K562 (cell line): ENCODE data around the gene RAP1GAP2. TPM values are rescaled to one million over a fixed set of nuclear protein-coding genes. Genes with fewer than 3 reads are reported as not detected.

Experiments used
- ATAC-seq: fragments of 200-7000 bp; cut with Tn5 transposase; 3 replicates; pipeline ENCODE4 v1.9.1; 2020; ENCODE audit warnings: moderate library complexity
- BruUV-seq: library from RNA; stranded (reverse); fragments of 400-500 nt; replicated peaks from 2 replicates; lab custom pipeline; 2021; lab: Mats Ljungman, UMichigan
- CTCF ChIA-PET: fragments of 300-600 bp; formaldehyde crosslinking; extraction: SDS; loops from one replicate; lab custom pipeline; 2021; ENCODE audit warnings: low intra/inter-chr PET ratio; lab: Yijun Ruan, JAX
- POLR2A ChIA-PET: fragments of 300-600, 350-650 bp; sonication (Branson Sonifier 250); formaldehyde crosslinking; extraction: SDS; loops from one replicate; lab custom pipeline; 2021; ENCODE audit warnings: antibody characterized with exemption, inconsistent platforms; lab: Yijun Ruan, JAX
- DNase-seq, 4 experiments: peaks; one replicate each; pipeline versions ENCODE4 v3.0.0 to v3.0.0-alpha.2; 2011 to 2018; ENCODE audit warnings: low spot score in 3 of 4, mixed read lengths in 3 of 4; ENCODE audit errors: extremely low read depth in 1 of 4
- FAIRE-seq: peaks from 2 replicates; lab custom pipeline; 2011; peaks lifted over from hg19 to GRCh38; lab: Jason Lieb, UNC
- H2AFZ ChIP-seq: 2 replicates; pipeline ENCODE4 v1.6.0; 2011; ENCODE audit warnings: low read depth, low read length, control low read depth, inconsistent platforms
- H3K27ac ChIP-seq: fragments of 200-600 bp; 3 replicates; pipeline ENCODE4 v1.8.0; 2011; ENCODE audit warnings: low read depth, mild to moderate bottlenecking, control low read depth, inconsistent platforms, low read length, moderate library complexity, mixed read lengths; ENCODE audit errors: extremely low read depth
- H3K27me3 ChIP-seq, 2 experiments: fragments of 300-600 bp in 1 of 2; 2 replicates in 1 of 2; 3 replicates in 1 of 2; pipeline versions ENCODE4 v1.6.0 to v1.8.0; 2011; ENCODE audit warnings: inconsistent platforms in 2 of 2, low read length in 2 of 2, mild to moderate bottlenecking in 1 of 2, mixed read lengths in 1 of 2, moderate library complexity in 1 of 2; ENCODE audit not compliant: control insufficient read depth in 2 of 2, insufficient read depth in 2 of 2
- H3K36me3 ChIP-seq: fragments of 300-600 bp; 3 replicates; pipeline ENCODE4 v1.8.0; 2011; ENCODE audit warnings: mild to moderate bottlenecking, low read length, inconsistent platforms; ENCODE audit not compliant: control insufficient read depth, insufficient read depth
- H3K4me1 ChIP-seq, 2 experiments: fragments of 200-600 bp in 1 of 2; replicated peaks in 1 of 2; 2 replicates in 1 of 2; 3 replicates in 1 of 2; pipeline versions ENCODE4 v1.5.1 to v1.8.0; 2011; ENCODE audit warnings: inconsistent platforms in 2 of 2, low read length in 2 of 2, mild to moderate bottlenecking in 1 of 2, mixed read lengths in 1 of 2, moderate library complexity in 1 of 2; ENCODE audit not compliant: control insufficient read depth in 2 of 2, insufficient read depth in 2 of 2
- H3K4me2 ChIP-seq: 2 replicates; pipeline ENCODE4 v1.6.1; 2011; ENCODE audit warnings: low read length, control low read depth, inconsistent platforms, mixed read lengths; ENCODE audit not compliant: insufficient read depth
- H3K4me3 ChIP-seq: fragments of 200-600 bp; sonication (generic), shearing (Covaris generic); 2 replicates; pipeline ENCODE4 v1.5.1; 2016; ENCODE audit warnings: control low read depth, inconsistent platforms
- H3K79me2 ChIP-seq: fragments of 200-600 bp; 3 replicates; pipeline ENCODE4 v1.8.0; 2011; ENCODE audit warnings: low read length, inconsistent platforms; ENCODE audit not compliant: control insufficient read depth, insufficient read depth
- H3K9ac ChIP-seq, 2 experiments: 2 replicates each; pipeline versions ENCODE4 v1.6.0 to v1.6.1; 2011; ENCODE audit warnings: low read depth in 2 of 2, low read length in 2 of 2, control low read depth in 1 of 2, inconsistent platforms in 1 of 2, mild to moderate bottlenecking in 1 of 2, mixed read lengths in 1 of 2; ENCODE audit not compliant: insufficient read depth in 1 of 2
- H3K9me1 ChIP-seq: one replicate; pipeline ENCODE4 v1.6.0; 2011; ENCODE audit warnings: inconsistent platforms, mild to moderate bottlenecking, low read length, moderate library complexity; ENCODE audit not compliant: control insufficient read depth, insufficient read depth
- H3K9me3 ChIP-seq: replicated peaks from 2 replicates; pipeline ENCODE4 v1.5.1; 2011; ENCODE audit warnings: low read depth, low read length, inconsistent platforms; ENCODE audit not compliant: control insufficient read depth, insufficient read depth
- H4K20me1 ChIP-seq: replicated peaks from 2 replicates; pipeline ENCODE4 v1.6.1; 2011; ENCODE audit warnings: low read length, inconsistent platforms, mixed read lengths; ENCODE audit not compliant: control insufficient read depth, insufficient read depth
- HOMEZ ChIP-seq: fragments of 250-450 bp; sonication (Bioruptor Pico); IDR thresholded peaks from 2 replicates; pipeline ENCODE4 v1.4.0; 2020; ENCODE audit warnings: mild to moderate bottlenecking, moderate library complexity
- ILF3 ChIP-seq: fragments of 450-650 bp; IDR thresholded peaks from 2 replicates; pipeline ENCODE4 v1.6.1; 2018; ENCODE audit warnings: antibody characterized with exemption, mild to moderate bottlenecking, moderate library complexity, borderline replicate concordance
- JUND ChIP-seq, 2 experiments: IDR thresholded peaks; 2 replicates in 1 of 2; 3 replicates in 1 of 2; pipeline ENCODE4 v1.6.1; 2011; ENCODE audit warnings: borderline replicate concordance in 2 of 2, low read depth in 2 of 2, low read length in 2 of 2, improper control_type of control experiment in 1 of 2, missing biosample characterization in 1 of 2, missing genetic modification characterization in 1 of 2, missing genetic modification reagents in 1 of 2
- PHTF2 ChIP-seq: fragments of 250-450 bp; sonication (Bioruptor Pico); IDR thresholded peaks from 2 replicates; pipeline ENCODE4 v1.5.0; 2021; ENCODE audit warnings: mild to moderate bottlenecking
- SMAD4 ChIP-seq: fragments of 250-450 bp; sonication (Bioruptor Pico); conservative IDR thresholded peaks from 2 replicates; pipeline ENCODE4 v1.8.0; 2021; ENCODE audit warnings: inconsistent platforms, mild to moderate bottlenecking, moderate library complexity
- U2AF1 ChIP-seq: fragments of 200-400 bp; formaldehyde crosslinking; optimal IDR thresholded peaks from 2 replicates; pipeline ENCODE3; 2017; ENCODE audit warnings: mild to moderate bottlenecking, low read depth, low read length, moderate library complexity
- ZNF197 ChIP-seq: fragments of 200-800 bp; sonication (Bioruptor generic); IDR thresholded peaks from 2 replicates; pipeline ENCODE4 v1.6.1; 2016; ENCODE audit warnings: low read depth, missing genetic modification characterization, missing compliant biosample characterization
- ZNF639 ChIP-seq, 2 experiments: fragments of 200-800 bp in 1 of 2; sonication (Bioruptor generic) in 1 of 2; sonication (generic) in 1 of 2; formaldehyde crosslinking in 1 of 2; IDR thresholded peaks in 1 of 2; conservative IDR thresholded peaks in 1 of 2; 2 replicates each; pipeline versions ENCODE4 v1.5.0 to v1.6.1; 2016 to 2020; ENCODE audit warnings: missing compliant biosample characterization in 1 of 2, missing genetic modification characterization in 1 of 2, missing genetic modification reagents in 1 of 2
- WGBS: fragments of 100-300 bp; shearing (Covaris generic); methylation state at CpG from one replicate; pipeline ENCODE4 v1.1.6; 2016; ENCODE audit warnings: low coverage, mixed read lengths; ENCODE audit not compliant: insufficient coverage; ENCODE audit errors: missing lambda C conversion rate; 5-methylcytosine and 5-hydroxymethylcytosine counted together
- in situ Hi-C: fragments of 300-500 bp; cut with MboI; formaldehyde crosslinking; loops from 4 replicates; pipeline ENCODE4 v1.15.0; 2018; ENCODE audit warnings: inconsistent platforms, mixed read lengths
- intact Hi-C: fragments of 100-400 bp; cut with micrococcal nuclease; formaldehyde crosslinking; loops from 2 replicates; pipeline ENCODE4 v1.14.2; 2022
- polyA plus RNA-seq, 8 experiments: library from polyadenylated mRNA; depleted of rRNA in 4 of 8; stranded (reverse) in 5 of 8; unstranded in 3 of 8; fragments of >200 nt; fragmentation: Nextera tagmentation in 2 of 8; fragmentation: Illumina TruSeq in 1 of 8; extraction: Ambion mirVana in 2 of 8; extraction: Trizol in 1 of 8; gene quantifications; 2 replicates each; pipeline versions ENCODE4 v1.2.1 to v1.2.3, GENCODE V29; 2011 to 2014; ENCODE audit warnings: inconsistent platforms in 1 of 8, missing spikeins in 1 of 8
- total RNA-seq, 7 experiments: library from RNA; depleted of rRNA in 6 of 7; stranded (reverse); fragments of >200 nt in 6 of 7; fragmentation: Illumina TruSeq in 2 of 7; extraction: Trizol in 2 of 7; gene quantifications; 2 replicates each; pipeline versions ENCODE4 v1.2.1 to v1.2.3, GENCODE V29; 2011 to 2021; ENCODE audit warnings: low replicate concordance in 1 of 7
- TF ChIP-seq, protein P1 (sequence below): sonication (generic); formaldehyde crosslinking; IDR thresholded peaks from 2 replicates; pipeline ENCODE4 v1.9.0; 2022; ENCODE audit warnings: mild to moderate bottlenecking, missing genetic modification reagents

The RAP1GAP2 gene
- total and polyA plus RNA-seq, 9 of the 15 experiments (the other 6 are each of a cell fraction or from before 2014, with no cell fraction given): 0.01 to 1.3 (median 0.42) TPM; not detected in 1

GRCh38 chr17:2957631-2958286 lies 161.5 kb downstream of the RAP1GAP2 start:
- TF ChIP-seq PHTF2 (CRISPR knock-in tag) (no peak), ZNF639 (CRISPR knock-in tag; conservative IDR thresholded peaks at IDR 0.05 in 1 of 2, IDR thresholded peaks at IDR 0.05 in 1 of 2) (no peak), ILF3 (no peak), JUND (IDR thresholded peaks at IDR 0.05; ENCODE audit: borderline replicate concordance, low read depth, low read length) (no peak), JUND (tag; IDR thresholded peaks at IDR 0.05; ENCODE audit: borderline replicate concordance, low read depth, low read length) (no peak), SMAD4 (CRISPR knock-in tag) (no peak), U2AF1 (no peak), ZNF197 (CRISPR knock-in tag) (no peak), HOMEZ (CRISPR knock-in tag) (no peak)
- TF ChIP-seq, protein P1, sequence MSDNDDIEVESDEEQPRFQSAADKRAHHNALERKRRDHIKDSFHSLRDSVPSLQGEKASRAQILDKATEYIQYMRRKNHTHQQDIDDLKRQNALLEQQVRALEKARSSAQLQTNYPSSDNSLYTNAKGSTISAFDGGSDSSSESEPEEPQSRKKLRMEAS (CRISPR knock-in tag): no peak

More at GRCh38 chr17:2957631-2958286, 161.5 kb downstream of the RAP1GAP2 start:
- no peak overlapping the region for H3K4me2 ChIP-seq
- BruUV-seq: no TSS peak
- CTCF ChIA-PET: no interaction called here
- POLR2A ChIA-PET: no interaction called here
- ATAC-seq (no peak), DNase-seq (no peak), FAIRE-seq (no peak)
- H3K36me3 ChIP-seq: no peaks in the 10 kb centered on the region
- 0% methylated on average over 12 of the region's 12 CpGs for WGBS
- no peak overlapping the region for H2AFZ ChIP-seq
- intact Hi-C loops (no loop called here), in situ Hi-C loops (no loop called here)
- H3K27ac ChIP-seq: no peak overlapping the region
- peaks cover 3 to 26% of the 10 kb centered on the region in 2 experiments; a peak in 3 of 5 replicates for H3K27me3 ChIP-seq
- H3K4me1 ChIP-seq: no peaks in the 10 kb centered on the region
- H3K4me3 ChIP-seq: no peak overlapping the region
- no peaks in the 10 kb centered on the region for H3K9me1 ChIP-seq
- no peaks in the 10 kb centered on the region for H3K79me2 ChIP-seq
- H3K9me3 ChIP-seq: no peaks in the 10 kb centered on the region
- no peaks in the 10 kb centered on the region; the same call in 1 of the 2 replicates for H4K20me1 ChIP-seq
- no peak overlapping the region for H3K9ac ChIP-seq
